Endodermal cell (in vitro differentiated cells): ENCODE data around the gene RNF11. TPM values are rescaled to one million over a fixed set of nuclear protein-coding genes. Genes with fewer than 3 reads are reported as not detected.
A peak's percentile ranks its signal among the peaks of the same experiment; 100 is the strongest.

Experiments
- DNase-seq: peaks from one replicate; pipeline ENCODE4 v3.0.0-alpha.2; 2017
- H3K27ac ChIP-seq: 2 replicates; pipeline ENCODE4 v1.5.1; 2013; ENCODE audit warnings: mild to moderate bottlenecking, low read depth, low read length, moderate library complexity
- H3K27me3 ChIP-seq: 2 replicates; pipeline ENCODE4 v1.6.1; 2013; ENCODE audit warnings: mild to moderate bottlenecking, low read length, moderate library complexity; ENCODE audit not compliant: insufficient read depth, control insufficient read depth, poor library complexity, severe bottlenecking
- H3K36me3 ChIP-seq: 2 replicates; pipeline ENCODE4 v1.7.0; 2013; ENCODE audit warnings: mild to moderate bottlenecking, low read length, moderate library complexity; ENCODE audit not compliant: control insufficient read depth, insufficient read depth
- H3K4me1 ChIP-seq: one replicate; pipeline ENCODE4 v1.7.0; 2013; ENCODE audit warnings: low read length; ENCODE audit not compliant: control insufficient read depth, insufficient read depth
- H3K4me3 ChIP-seq: 2 replicates; pipeline ENCODE4 v1.5.1; 2013; ENCODE audit warnings: mild to moderate bottlenecking, low read length, moderate library complexity
- H3K9ac ChIP-seq: 2 replicates; pipeline ENCODE4 v1.6.1; 2013; ENCODE audit warnings: mild to moderate bottlenecking, low read length, moderate library complexity; ENCODE audit not compliant: poor library complexity, severe bottlenecking; ENCODE audit errors: extremely low read depth
- H3K9me3 ChIP-seq: 2 replicates; pipeline ENCODE4 v1.6.1; 2013; ENCODE audit warnings: mild to moderate bottlenecking, low read length, moderate library complexity; ENCODE audit not compliant: control insufficient read depth
- H3K27ac Mint-ChIP-seq: 2 replicates; pipeline ENCODE4 v1.8.0; 2020; ENCODE audit warnings: mixed read lengths
- H3K27me3 Mint-ChIP-seq: 2 replicates; pipeline ENCODE4 v1.8.0; 2021; ENCODE audit warnings: mild to moderate bottlenecking, mixed read lengths; ENCODE audit not compliant: insufficient read depth
- H3K36me3 Mint-ChIP-seq: 2 replicates; pipeline ENCODE4 v1.8.0; 2020; ENCODE audit warnings: low read depth, mixed read lengths
- H3K4me1 Mint-ChIP-seq: 2 replicates; pipeline ENCODE4 v1.8.0; 2020; ENCODE audit warnings: mixed read lengths
- H3K4me3 Mint-ChIP-seq: 2 replicates; pipeline ENCODE4 v1.8.0; 2020; ENCODE audit warnings: mild to moderate bottlenecking, moderate library complexity, mixed read lengths
- H3K9me3 Mint-ChIP-seq: 2 replicates; pipeline ENCODE4 v1.8.0; 2020; ENCODE audit warnings: mild to moderate bottlenecking, mixed read lengths
- WGBS, 2 experiments: methylation state at CpG; one replicate each; pipeline versions ENCODE4 v1.1.5 to v1.1.7; 2013; ENCODE audit warnings: missing lambda C conversion rate in 2 of 2, mixed read lengths in 1 of 2; ENCODE audit not compliant: insufficient coverage in 1 of 2, insufficient read length in 1 of 2; 5-methylcytosine and 5-hydroxymethylcytosine counted together
- total RNA-seq, 2 donors: library from RNA; stranded (reverse); fragmentation: NEBNext Ultra II Directional in 1 of 2; extraction: Animal tissue kit (Norgen Biotek cat#: 25700) in 1 of 2; gene quantifications; 2 replicates in 1 of 2; 3 replicates in 1 of 2; pipeline ENCODE4 v1.2.1, GENCODE V29; 2021
- TF ChIP-seq, protein P1 (sequence below): fragments of 200-600 bp; sonication (generic); conservative IDR thresholded peaks from 2 replicates; pipeline ENCODE4 v1.5.0; 2021; ENCODE audit warnings: antibody characterized with exemption, mild to moderate bottlenecking

The RNF11 gene
- total RNA-seq, 2 donors from 2014 or later: 84.1 to 103 TPM

DNA sequence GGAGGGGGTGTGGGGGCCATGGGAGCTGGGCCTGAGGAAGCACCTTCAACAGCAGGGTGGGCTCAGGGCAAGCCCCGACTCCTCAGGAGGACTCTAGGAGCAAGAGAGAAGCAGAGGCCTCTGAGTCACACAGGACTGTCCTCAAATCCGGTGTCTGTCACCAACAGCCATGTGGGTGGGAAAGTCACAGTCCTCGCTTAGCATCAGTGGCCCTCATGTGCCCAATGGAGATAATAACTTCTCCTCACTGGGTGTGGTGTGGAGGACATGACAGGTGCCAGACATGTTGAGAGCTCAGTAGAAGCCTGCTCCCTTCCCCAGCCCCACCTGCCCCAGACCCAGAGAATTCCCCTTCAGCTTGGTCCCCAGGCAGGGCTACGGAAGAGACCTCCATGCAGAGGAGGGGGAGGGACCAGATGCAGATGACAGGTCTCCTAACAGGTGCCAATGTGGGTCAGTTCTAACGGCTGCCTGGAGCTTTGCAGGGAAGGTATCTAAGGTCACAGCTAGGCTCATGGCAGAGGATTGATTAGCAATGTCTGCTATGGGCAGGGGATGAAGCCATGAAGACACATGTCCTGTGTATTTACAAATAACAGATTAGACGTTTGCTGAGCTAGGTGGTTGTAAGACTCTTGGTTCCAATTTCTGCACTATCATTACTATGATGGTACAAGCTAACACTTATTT is 64.1 kb downstream of the RNF11 start:
- DNase-seq: no peak
- H3K9me3 Mint-ChIP-seq: peaks cover 29% of the 10 kb centered on the region
- no peak overlapping the region for H3K27ac Mint-ChIP-seq
- Histone ChIP-seq H3K9ac (no peak overlapping the region), H3K27me3 (no peaks in the 10 kb centered on the region), H3K36me3 (no peaks in the 10 kb centered on the region), H3K27ac (no peak overlapping the region), H3K4me3 (peak overlapping the region; percentile 29), H3K9me3 (peaks cover 25% of the 10 kb centered on the region), H3K4me1 (peaks cover 11% of the 10 kb centered on the region)
- TF ChIP-seq, protein P1, sequence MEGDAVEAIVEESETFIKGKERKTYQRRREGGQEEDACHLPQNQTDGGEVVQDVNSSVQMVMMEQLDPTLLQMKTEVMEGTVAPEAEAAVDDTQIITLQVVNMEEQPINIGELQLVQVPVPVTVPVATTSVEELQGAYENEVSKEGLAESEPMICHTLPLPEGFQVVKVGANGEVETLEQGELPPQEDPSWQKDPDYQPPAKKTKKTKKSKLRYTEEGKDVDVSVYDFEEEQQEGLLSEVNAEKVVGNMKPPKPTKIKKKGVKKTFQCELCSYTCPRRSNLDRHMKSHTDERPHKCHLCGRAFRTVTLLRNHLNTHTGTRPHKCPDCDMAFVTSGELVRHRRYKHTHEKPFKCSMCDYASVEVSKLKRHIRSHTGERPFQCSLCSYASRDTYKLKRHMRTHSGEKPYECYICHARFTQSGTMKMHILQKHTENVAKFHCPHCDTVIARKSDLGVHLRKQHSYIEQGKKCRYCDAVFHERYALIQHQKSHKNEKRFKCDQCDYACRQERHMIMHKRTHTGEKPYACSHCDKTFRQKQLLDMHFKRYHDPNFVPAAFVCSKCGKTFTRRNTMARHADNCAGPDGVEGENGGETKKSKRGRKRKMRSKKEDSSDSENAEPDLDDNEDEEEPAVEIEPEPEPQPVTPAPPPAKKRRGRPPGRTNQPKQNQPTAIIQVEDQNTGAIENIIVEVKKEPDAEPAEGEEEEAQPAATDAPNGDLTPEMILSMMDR: no peak
- WGBS, 2 experiments: 92 to 93% methylated on average over 5 to 6 of the region's 6 CpGs
- peaks cover 10% of the 10 kb centered on the region for H3K27me3 Mint-ChIP-seq
- H3K4me1 Mint-ChIP-seq: peaks cover 11% of the 10 kb centered on the region
- no peak overlapping the region for H3K4me3 Mint-ChIP-seq
- H3K36me3 Mint-ChIP-seq: peaks cover 17% of the 10 kb centered on the region

DNA sequence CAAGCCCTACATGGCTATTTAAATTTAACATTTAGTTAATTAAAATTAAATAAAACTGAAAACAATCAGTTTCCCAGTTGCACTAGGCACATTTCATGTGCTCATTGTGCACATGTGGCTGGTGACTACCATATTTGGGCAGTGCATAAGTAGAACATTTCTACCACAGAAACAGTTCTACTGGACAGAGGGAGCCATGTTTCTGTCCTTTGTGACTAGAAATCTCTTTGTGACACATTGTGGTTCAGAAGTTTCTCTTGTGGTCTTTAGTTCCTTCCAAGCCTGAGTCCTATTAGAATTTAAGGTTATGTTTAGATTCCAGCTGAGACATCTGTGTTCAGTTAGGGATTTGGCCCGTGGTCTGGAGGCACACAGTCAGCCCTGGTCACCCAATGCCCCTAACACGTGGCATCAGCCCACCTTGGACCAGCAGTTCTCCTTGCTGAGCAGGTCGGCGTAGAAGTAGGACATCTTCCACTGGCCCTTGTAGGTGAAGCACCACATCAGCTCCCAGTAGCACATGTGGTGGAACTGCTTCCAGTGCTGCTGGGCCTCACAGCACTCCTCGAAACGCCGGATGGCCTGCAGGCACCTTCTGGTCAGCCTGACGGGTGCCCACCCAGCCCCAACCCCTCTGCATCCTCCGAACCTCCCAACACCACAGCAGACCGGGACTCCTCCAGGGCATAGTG is 65.2 kb downstream of the RNF11 start:
- peaks cover 16% of the 10 kb centered on the region for H3K4me1 ChIP-seq
- DNase-seq: no peak
- H3K36me3 ChIP-seq: no peaks in the 10 kb centered on the region
- H3K27me3 ChIP-seq: no peaks in the 10 kb centered on the region
- Mint-ChIP-seq H3K4me1 (peaks cover 16% of the 10 kb centered on the region), H3K36me3 (peaks cover 17% of the 10 kb centered on the region), H3K4me3 (no peak overlapping the region), H3K27me3 (peaks cover 10% of the 10 kb centered on the region), H3K9me3 (peaks cover 29% of the 10 kb centered on the region), H3K27ac (no peak overlapping the region)
- H3K9me3 ChIP-seq: peaks cover 25% of the 10 kb centered on the region
- TF ChIP-seq, protein P1: no peak
- WGBS, 2 experiments: 92 to 100% methylated on average over 2 to 10 of the region's 10 CpGs
- no peak overlapping the region for H3K27ac ChIP-seq
- no peak overlapping the region for H3K9ac ChIP-seq
- H3K4me3 ChIP-seq: no peak overlapping the region

DNA sequence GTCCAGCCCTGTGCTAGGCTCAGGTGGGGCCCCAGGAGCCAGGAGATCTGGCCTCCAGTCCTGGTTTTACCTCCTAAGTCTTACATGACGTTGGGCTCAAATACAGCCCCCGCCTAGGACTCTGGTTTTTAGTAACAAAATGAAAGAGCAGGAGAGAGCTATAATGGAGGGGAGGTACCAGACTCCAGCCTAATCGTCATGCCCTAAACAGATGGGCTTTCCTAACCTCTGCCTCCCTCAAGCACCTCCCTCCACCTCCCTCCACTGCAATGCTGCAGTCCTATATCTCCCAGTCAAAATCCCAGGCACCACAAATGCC is 65.7 kb downstream of the RNF11 start:
- H3K4me1 Mint-ChIP-seq: peaks cover 12% of the 10 kb centered on the region
- peaks cover 10% of the 10 kb centered on the region for H3K27me3 Mint-ChIP-seq
- no peaks in the 10 kb centered on the region for H3K36me3 ChIP-seq
- peaks cover 17% of the 10 kb centered on the region for H3K36me3 Mint-ChIP-seq
- H3K27ac ChIP-seq: no peak overlapping the region
- H3K27ac Mint-ChIP-seq: no peak overlapping the region
- WGBS, 2 experiments: 75 to 97% methylated on average over 3 of the region's 3 CpGs
- no peak overlapping the region for H3K4me3 Mint-ChIP-seq
- TF ChIP-seq, protein P1: no peak
- H3K4me3 ChIP-seq: no peak overlapping the region
- H3K9me3 ChIP-seq: peaks cover 25% of the 10 kb centered on the region
- H3K9me3 Mint-ChIP-seq: peaks cover 29% of the 10 kb centered on the region
- no peaks in the 10 kb centered on the region for H3K27me3 ChIP-seq
- peaks cover 11% of the 10 kb centered on the region for H3K4me1 ChIP-seq
- DNase-seq: no peak
- no peak overlapping the region for H3K9ac ChIP-seq
